ENCODE measurements around the gene TH.

DNA sequence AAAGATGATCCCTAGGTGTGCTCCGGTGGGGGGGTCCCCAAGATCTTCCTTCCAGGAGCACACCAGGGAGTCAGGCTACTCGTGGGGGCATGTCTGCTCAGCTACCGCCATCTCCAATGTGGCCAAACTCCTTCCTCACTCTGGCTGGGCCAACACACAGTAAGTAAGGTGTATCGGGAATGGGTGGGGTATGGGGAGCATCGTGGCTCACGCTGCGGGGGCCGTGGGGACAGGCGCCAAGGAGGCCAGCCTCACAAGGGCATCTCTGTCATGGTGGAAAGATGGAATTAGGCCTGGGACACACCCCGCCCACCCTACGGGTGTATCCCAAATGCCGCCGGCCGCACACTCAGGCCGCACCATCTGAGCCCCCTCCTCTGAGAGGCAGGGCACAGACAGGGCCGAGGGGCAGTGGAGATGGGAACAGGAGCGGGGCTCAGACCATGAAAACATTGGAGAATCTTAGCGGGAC is 40.7 kb downstream of the TH start:
- TF ChIP-seq POLR2AphosphoS5 (IDR thresholded peaks at IDR 0.05) = no peak
- TF ChIP-seq, protein P1, sequence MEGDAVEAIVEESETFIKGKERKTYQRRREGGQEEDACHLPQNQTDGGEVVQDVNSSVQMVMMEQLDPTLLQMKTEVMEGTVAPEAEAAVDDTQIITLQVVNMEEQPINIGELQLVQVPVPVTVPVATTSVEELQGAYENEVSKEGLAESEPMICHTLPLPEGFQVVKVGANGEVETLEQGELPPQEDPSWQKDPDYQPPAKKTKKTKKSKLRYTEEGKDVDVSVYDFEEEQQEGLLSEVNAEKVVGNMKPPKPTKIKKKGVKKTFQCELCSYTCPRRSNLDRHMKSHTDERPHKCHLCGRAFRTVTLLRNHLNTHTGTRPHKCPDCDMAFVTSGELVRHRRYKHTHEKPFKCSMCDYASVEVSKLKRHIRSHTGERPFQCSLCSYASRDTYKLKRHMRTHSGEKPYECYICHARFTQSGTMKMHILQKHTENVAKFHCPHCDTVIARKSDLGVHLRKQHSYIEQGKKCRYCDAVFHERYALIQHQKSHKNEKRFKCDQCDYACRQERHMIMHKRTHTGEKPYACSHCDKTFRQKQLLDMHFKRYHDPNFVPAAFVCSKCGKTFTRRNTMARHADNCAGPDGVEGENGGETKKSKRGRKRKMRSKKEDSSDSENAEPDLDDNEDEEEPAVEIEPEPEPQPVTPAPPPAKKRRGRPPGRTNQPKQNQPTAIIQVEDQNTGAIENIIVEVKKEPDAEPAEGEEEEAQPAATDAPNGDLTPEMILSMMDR (IDR thresholded peaks at IDR 0.05) = no peak
